A549 (cell line): ENCODE data around the gene CEP89. TPM values are rescaled to one million over a fixed set of nuclear protein-coding genes. Genes with fewer than 3 reads are reported as not detected.

Experiments used
- ATAC-seq, 2 experiments: fragments of 200-7000 bp in 1 of 2; fragments of >200 bp in 1 of 2; cut with Nextera tagmentation in 1 of 2; cut with Tn5 transposase in 1 of 2; 3 replicates each; pipeline versions ENCODE4 v1.8.0 to v1.9.1; 2018 to 2020; ENCODE audit warnings: mild to moderate bottlenecking in 1 of 2, moderate library complexity in 1 of 2
- CTCF ChIA-PET: fragments of 300-600 bp; sonication (Branson Sonifier 250); formaldehyde crosslinking; extraction: SDS; loops from one replicate; lab custom pipeline; 2021; ENCODE audit warnings: antibody characterized with exemption, inconsistent platforms; lab: Yijun Ruan, JAX
- POLR2A ChIA-PET: fragments of 350-600 bp; formaldehyde crosslinking; extraction: SDS; loops from one replicate; lab custom pipeline; 2021; ENCODE audit warnings: antibody characterized with exemption, inconsistent platforms; lab: Yijun Ruan, JAX
- DNase-seq, 2 experiments: peaks; one replicate each; pipeline versions ENCODE4 v3.0.0 to v3.0.0-alpha.2; 2011 to 2016; ENCODE audit warnings: low read depth in 1 of 2, low spot score in 1 of 2
- FAIRE-seq: peaks from 2 replicates; lab custom pipeline; 2011; peaks lifted over from hg19 to GRCh38; lab: Jason Lieb, UNC
- H3K27ac ChIP-seq, 2 experiments: fragments of >200 bp; sonication (Bioruptor Twin); formaldehyde crosslinking; 3 replicates each; pipeline ENCODE4 v1.5.1; 2016 to 2017
- H3K4me1 ChIP-seq: fragments of >200 bp; sonication (Bioruptor Twin); formaldehyde crosslinking; 3 replicates; pipeline ENCODE4 v1.6.1; 2016
- H3K4me2 ChIP-seq: fragments of >200 bp; sonication (Bioruptor Twin); formaldehyde crosslinking; 3 replicates; pipeline ENCODE4 v1.6.1; 2016
- H3K4me3 ChIP-seq: fragments of >200 bp; sonication (Bioruptor Twin); formaldehyde crosslinking; 3 replicates; pipeline ENCODE4 v1.5.1; 2016
- H3K9me3 ChIP-seq: fragments of >200 bp; sonication (Bioruptor Twin); formaldehyde crosslinking; 3 replicates; pipeline ENCODE4 v1.6.1; 2016
- BHLHE40 ChIP-seq: IDR thresholded peaks from 2 replicates; pipeline ENCODE4 v1.6.1; 2012; ENCODE audit warnings: low read depth, low read length, inconsistent platforms
- CHD2 ChIP-seq: fragments of 150-350 bp; IDR thresholded peaks from 2 replicates; pipeline ENCODE4 v1.6.1; 2014; ENCODE audit warnings: low read length; ENCODE audit not compliant: partially characterized antibody
- HDAC2 ChIP-seq: fragments of 200-600 bp; sonication (generic); IDR thresholded peaks from 2 replicates; pipeline ENCODE4 v1.6.1; 2016
- HEYL ChIP-seq: fragments of 250-450 bp; sonication (Bioruptor Pico); IDR thresholded peaks from 2 replicates; pipeline ENCODE4 v1.8.0; 2021; ENCODE audit warnings: mild to moderate bottlenecking, moderate library complexity
- JUN ChIP-seq, 2 experiments: fragments of >200 bp; sonication (Bioruptor Twin); formaldehyde crosslinking; IDR thresholded peaks; 2 replicates in 1 of 2; 3 replicates in 1 of 2; pipeline ENCODE4 v1.6.1; 2016 to 2017
- KDM1A ChIP-seq: fragments of 200-600 bp; sonication (generic); IDR thresholded peaks from 2 replicates; pipeline ENCODE4 v1.6.1; 2016; ENCODE audit warnings: low read depth, mild to moderate bottlenecking
- MYC ChIP-seq: IDR thresholded peaks from 2 replicates; pipeline ENCODE4 v1.6.1; 2012; ENCODE audit warnings: mild to moderate bottlenecking, inconsistent platforms, low read length, improper control_type of control experiment, borderline replicate concordance
- NFE2L2 ChIP-seq: fragments of 150-350 bp; conservative IDR thresholded peaks from 2 replicates; pipeline ENCODE4 v1.6.1; 2014; ENCODE audit warnings: low read length
- NPAS2 ChIP-seq: fragments of 250-450 bp; sonication (Bioruptor Pico); IDR thresholded peaks from 2 replicates; pipeline ENCODE4 v1.8.0; 2022; ENCODE audit warnings: mild to moderate bottlenecking, moderate library complexity, borderline replicate concordance
- RAD21 ChIP-seq, 2 experiments: fragments of >200 bp in 1 of 2; sonication (Bioruptor Twin) in 1 of 2; formaldehyde crosslinking in 1 of 2; IDR thresholded peaks in 1 of 2; conservative IDR thresholded peaks in 1 of 2; 2 replicates in 1 of 2; 3 replicates in 1 of 2; pipeline ENCODE4 v1.6.1; 2012 to 2018; ENCODE audit warnings: inconsistent platforms in 1 of 2
- RCOR1 ChIP-seq: fragments of 150-350 bp; IDR thresholded peaks from 2 replicates; pipeline ENCODE4 v1.6.1; 2014; ENCODE audit warnings: antibody characterized with exemption, low read length, low read depth
- RFX5 ChIP-seq: fragments of 450-650 bp; IDR thresholded peaks from 2 replicates; pipeline ENCODE4 v1.7.1; 2014; ENCODE audit warnings: antibody characterized with exemption, mild to moderate bottlenecking, moderate library complexity
- RNF2 ChIP-seq: fragments of 200-600 bp; sonication (generic); IDR thresholded peaks from 2 replicates; pipeline ENCODE4 v1.6.1; 2016; ENCODE audit warnings: low read depth, mild to moderate bottlenecking, antibody characterized with exemption, moderate library complexity, borderline replicate concordance
- SREBF2 ChIP-seq: fragments of 450-650 bp; IDR thresholded peaks from 2 replicates; pipeline ENCODE4 v1.6.1; 2014; ENCODE audit warnings: mild to moderate bottlenecking, moderate library complexity
- TFCP2L1 ChIP-seq: fragments of 250-450 bp; sonication (Bioruptor Pico); IDR thresholded peaks from 2 replicates; pipeline ENCODE4 v1.5.0; 2021; ENCODE audit warnings: mild to moderate bottlenecking
- TP53 ChIP-seq: fragments of 250-450 bp; sonication (Bioruptor Pico); IDR thresholded peaks from 2 replicates; pipeline ENCODE4 v1.5.0; 2021; ENCODE audit warnings: mild to moderate bottlenecking, moderate library complexity
- ZC3H11A ChIP-seq: fragments of 450-650 bp; IDR thresholded peaks from 2 replicates; pipeline ENCODE4 v1.6.1; 2014; ENCODE audit warnings: antibody characterized with exemption, mild to moderate bottlenecking
- ZFP36 ChIP-seq: fragments of 450-650 bp; IDR thresholded peaks from 2 replicates; pipeline ENCODE4 v1.6.1; 2014; ENCODE audit warnings: borderline replicate concordance; ENCODE audit not compliant: partially characterized antibody
- ZSCAN20 ChIP-seq: fragments of 250-450 bp; sonication (Bioruptor Pico); IDR thresholded peaks from 2 replicates; pipeline ENCODE4 v1.8.0; 2022; ENCODE audit warnings: mild to moderate bottlenecking, moderate library complexity
- WGBS: methylation state at CpG from one replicate; pipeline ENCODE4 v1.1.6; 2017; ENCODE audit errors: missing lambda C conversion rate; 5-methylcytosine and 5-hydroxymethylcytosine counted together
- polyA plus RNA-seq, 4 experiments: library from polyadenylated mRNA; depleted of rRNA in 3 of 4; stranded (reverse); fragments of >200 nt; fragmentation: RNase III in 1 of 4; extraction: RNeasy Plus Mini Kit Qiagen cat#74134 plus additional on column Dnase treatment in 1 of 4; gene quantifications; 2 replicates in 3 of 4; 3 replicates in 1 of 4; pipeline ENCODE4 v1.2.3, GENCODE V29; 2011 to 2017
- TF ChIP-seq, protein P1 (sequence below): fragments of 250-450 bp; sonication (Bioruptor Pico); IDR thresholded peaks from 2 replicates; pipeline ENCODE4 v1.5.0; 2021; ENCODE audit warnings: mild to moderate bottlenecking, moderate library complexity, borderline replicate concordance
- TF ChIP-seq, protein P2 (sequence below): fragments of 150-350 bp; IDR thresholded peaks from 2 replicates; pipeline ENCODE4 v1.6.1; 2014; ENCODE audit warnings: low read depth, mild to moderate bottlenecking, low read length
- TF ChIP-seq, protein P3 (sequence below): fragments of >200 bp; sonication (Bioruptor Twin); formaldehyde crosslinking; IDR thresholded peaks from 3 replicates; pipeline ENCODE4 v1.5.1; 2016
- TF ChIP-seq, protein P4 (sequence below): fragments of 450-650 bp; IDR thresholded peaks from 2 replicates; pipeline ENCODE4 v1.6.1; 2014; ENCODE audit warnings: antibody characterized with exemption
- TF ChIP-seq, protein P5 (sequence below): fragments of 250-450 bp; sonication (Bioruptor Pico); IDR thresholded peaks from 2 replicates; pipeline ENCODE4 v1.5.0; 2020; ENCODE audit warnings: low read depth, mild to moderate bottlenecking, moderate library complexity

Gene CEP89
- polyA plus RNA-seq, 2 of the 4 experiments (the other 2 are of a cell fraction): 31.5 to 41.3 TPM

DNA sequence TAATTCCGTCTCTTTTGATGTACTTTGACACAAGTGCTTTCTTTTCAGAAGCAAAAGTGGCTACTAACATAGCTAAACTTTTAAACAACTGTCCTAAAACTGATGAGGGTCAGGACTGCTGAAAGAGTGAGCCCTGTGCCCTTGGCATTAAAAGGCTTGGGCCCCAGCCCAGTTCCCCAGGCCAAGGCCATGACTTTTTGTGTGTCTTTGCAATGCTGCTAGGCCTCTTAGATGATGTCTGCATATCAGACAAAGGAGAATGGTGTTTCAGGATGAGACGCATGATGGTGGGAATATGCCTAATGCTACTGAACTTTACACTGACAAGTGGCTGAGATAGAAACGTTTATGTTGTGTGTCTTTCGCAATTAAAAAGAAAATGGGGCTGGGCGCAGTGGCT is 140.1 kb downstream of the CEP89 start (continued):
- TF ChIP-seq HDAC2 (no peak), CHD2 (no peak), ZFP36 (no peak), ZSCAN20 (CRISPR knock-in tag) (no peak), NFE2L2 (no peak), KDM1A (no peak)
- TF ChIP-seq, all 56 proteins: peak for 0

DNA sequence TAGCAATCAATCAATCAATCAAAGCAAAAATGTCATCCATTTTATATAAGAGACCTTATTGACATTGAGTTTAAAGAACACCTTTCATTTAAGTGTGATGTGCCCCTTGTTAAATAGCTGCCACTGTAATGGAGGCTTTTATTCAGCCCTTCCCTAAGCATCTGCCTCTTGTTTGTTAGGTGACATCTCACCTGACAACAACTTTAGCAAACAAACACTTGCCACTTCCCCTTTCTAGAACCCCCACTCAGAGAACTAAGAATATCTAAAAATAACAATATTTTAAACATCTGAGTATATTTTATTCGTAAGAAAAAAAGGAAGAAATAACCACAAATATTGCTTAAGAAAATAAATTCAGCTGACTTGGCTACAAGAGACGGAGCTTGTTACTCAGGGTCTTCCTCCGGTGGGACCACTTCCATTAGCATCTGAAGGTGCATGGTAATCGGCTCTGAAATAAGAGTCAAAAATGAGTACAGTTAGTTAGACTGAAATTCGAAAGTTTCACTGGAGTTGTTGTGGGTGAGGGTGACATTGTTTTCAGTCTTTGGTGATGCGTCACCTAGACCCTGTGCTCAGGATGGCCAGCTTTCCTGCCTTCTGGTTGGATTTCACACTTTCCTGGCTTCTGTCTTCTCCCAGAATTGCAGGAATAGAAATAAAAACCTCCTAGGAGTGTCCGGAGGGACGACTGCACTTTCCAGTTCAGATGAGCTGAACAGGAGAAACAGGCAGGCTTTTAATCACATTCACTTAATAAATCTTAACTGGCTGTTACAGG is 141.3 kb downstream of the CEP89 start:
- no peak for DNase-seq
- CTCF ChIA-PET: interaction anchor here (1.0 to 1.6 kb wide), 2 partner anchors 12 kb away, joined by 3 to 4 read pairs; no protein-coding TSS in a partner anchor
- ATAC-seq: peak in 1 of 2 experiments; percentile 17; a peak in 1 of 6 replicates
- H3K4me2 ChIP-seq: no peak overlapping the region
- WGBS: 57% methylated on average over 8 of the region's 8 CpGs
- no peaks in the 10 kb centered on the region for H3K4me1 ChIP-seq
- no peak overlapping the region for H3K27ac ChIP-seq
- no peak overlapping the region for H3K4me3 ChIP-seq
- POLR2A ChIA-PET: no interaction called here
- peak; percentile 92 for FAIRE-seq
- H3K9me3 ChIP-seq: no peaks in the 10 kb centered on the region
- TF ChIP-seq TP53 (CRISPR knock-in tag): no peak
- TF ChIP-seq, protein P1, sequence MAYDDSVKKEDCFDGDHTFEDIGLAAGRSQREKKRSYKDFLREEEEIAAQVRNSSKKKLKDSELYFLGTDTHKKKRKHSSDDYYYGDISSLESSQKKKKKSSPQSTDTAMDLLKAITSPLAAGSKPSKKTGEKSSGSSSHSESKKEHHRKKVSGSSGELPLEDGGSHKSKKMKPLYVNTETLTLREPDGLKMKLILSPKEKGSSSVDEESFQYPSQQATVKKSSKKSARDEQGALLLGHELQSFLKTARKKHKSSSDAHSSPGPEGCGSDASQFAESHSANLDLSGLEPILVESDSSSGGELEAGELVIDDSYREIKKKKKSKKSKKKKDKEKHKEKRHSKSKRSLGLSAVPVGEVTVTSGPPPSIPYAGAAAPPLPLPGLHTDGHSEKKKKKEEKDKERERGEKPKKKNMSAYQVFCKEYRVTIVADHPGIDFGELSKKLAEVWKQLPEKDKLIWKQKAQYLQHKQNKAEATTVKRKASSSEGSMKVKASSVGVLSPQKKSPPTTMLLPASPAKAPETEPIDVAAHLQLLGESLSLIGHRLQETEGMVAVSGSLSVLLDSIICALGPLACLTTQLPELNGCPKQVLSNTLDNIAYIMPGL (CRISPR knock-in tag): no peak
- no peak for TF ChIP-seq NPAS2 (CRISPR knock-in tag)
- TF ChIP-seq ZSCAN20 (CRISPR knock-in tag): no peak
- TF ChIP-seq SREBF2: no peak
- no peak for TF ChIP-seq RCOR1
- TF ChIP-seq RFX5: no peak
- TF ChIP-seq JUN (IDR thresholded peaks at IDR 0.05): no peak
- no peak for TF ChIP-seq RNF2
- no peak for TF ChIP-seq HEYL (CRISPR knock-in tag)
- TF ChIP-seq MYC: no peak
- TF ChIP-seq ZC3H11A: no peak
- TF ChIP-seq, protein P2, sequence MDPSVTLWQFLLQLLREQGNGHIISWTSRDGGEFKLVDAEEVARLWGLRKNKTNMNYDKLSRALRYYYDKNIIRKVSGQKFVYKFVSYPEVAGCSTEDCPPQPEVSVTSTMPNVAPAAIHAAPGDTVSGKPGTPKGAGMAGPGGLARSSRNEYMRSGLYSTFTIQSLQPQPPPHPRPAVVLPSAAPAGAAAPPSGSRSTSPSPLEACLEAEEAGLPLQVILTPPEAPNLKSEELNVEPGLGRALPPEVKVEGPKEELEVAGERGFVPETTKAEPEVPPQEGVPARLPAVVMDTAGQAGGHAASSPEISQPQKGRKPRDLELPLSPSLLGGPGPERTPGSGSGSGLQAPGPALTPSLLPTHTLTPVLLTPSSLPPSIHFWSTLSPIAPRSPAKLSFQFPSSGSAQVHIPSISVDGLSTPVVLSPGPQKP: no peak

DNA sequence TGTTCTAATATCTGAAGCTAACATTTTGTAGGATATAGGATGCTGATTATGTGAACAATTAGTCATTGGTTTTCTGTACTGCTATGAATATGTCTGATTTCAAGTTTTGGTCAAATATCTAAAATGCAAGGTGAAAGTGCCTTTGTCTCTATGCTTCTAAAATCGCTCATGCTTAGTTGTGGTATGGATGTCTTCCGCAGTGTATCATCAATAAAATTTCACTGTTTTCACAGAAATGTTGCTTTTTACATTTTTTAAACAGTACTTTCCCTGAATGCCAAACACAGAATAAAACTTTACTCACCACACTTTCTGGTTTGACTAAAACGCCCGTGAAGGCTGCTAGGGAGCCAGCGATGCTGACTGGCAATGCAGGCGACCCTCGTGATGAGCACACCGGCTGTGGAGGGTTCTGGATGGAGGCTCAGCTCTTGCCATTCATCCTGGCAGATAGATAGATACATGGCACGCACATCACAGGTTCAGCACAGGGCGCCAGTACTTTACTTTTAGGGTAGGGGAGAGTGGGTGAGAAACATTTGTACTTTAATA is 142.3 kb downstream of the CEP89 start:
- ChIA-PET CTCF (interaction anchor here (0.6 to 1.6 kb wide), 3 partner anchors 11 to 146 kb away, joined by 3 to 4 read pairs (median 4); no protein-coding TSS in a partner anchor), POLR2A (no interaction called here)
- WGBS: 67% methylated on average over 10 of the region's 10 CpGs
- H3K9me3 ChIP-seq: no peaks in the 10 kb centered on the region
- H3K4me2 ChIP-seq: no peak overlapping the region
- TF ChIP-seq BHLHE40 (no peak), RAD21 (conservative IDR thresholded peaks at IDR 0.05 in 1 of 2, IDR thresholded peaks at IDR 0.05 in 1 of 2) (no peak), ZSCAN20 (CRISPR knock-in tag) (no peak), RCOR1 (no peak), HDAC2 (no peak), TFCP2L1 (CRISPR knock-in tag) (no peak), NPAS2 (CRISPR knock-in tag) (no peak)
- TF ChIP-seq, protein P3, sequence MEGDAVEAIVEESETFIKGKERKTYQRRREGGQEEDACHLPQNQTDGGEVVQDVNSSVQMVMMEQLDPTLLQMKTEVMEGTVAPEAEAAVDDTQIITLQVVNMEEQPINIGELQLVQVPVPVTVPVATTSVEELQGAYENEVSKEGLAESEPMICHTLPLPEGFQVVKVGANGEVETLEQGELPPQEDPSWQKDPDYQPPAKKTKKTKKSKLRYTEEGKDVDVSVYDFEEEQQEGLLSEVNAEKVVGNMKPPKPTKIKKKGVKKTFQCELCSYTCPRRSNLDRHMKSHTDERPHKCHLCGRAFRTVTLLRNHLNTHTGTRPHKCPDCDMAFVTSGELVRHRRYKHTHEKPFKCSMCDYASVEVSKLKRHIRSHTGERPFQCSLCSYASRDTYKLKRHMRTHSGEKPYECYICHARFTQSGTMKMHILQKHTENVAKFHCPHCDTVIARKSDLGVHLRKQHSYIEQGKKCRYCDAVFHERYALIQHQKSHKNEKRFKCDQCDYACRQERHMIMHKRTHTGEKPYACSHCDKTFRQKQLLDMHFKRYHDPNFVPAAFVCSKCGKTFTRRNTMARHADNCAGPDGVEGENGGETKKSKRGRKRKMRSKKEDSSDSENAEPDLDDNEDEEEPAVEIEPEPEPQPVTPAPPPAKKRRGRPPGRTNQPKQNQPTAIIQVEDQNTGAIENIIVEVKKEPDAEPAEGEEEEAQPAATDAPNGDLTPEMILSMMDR: no peak
- TF ChIP-seq, protein P4, sequence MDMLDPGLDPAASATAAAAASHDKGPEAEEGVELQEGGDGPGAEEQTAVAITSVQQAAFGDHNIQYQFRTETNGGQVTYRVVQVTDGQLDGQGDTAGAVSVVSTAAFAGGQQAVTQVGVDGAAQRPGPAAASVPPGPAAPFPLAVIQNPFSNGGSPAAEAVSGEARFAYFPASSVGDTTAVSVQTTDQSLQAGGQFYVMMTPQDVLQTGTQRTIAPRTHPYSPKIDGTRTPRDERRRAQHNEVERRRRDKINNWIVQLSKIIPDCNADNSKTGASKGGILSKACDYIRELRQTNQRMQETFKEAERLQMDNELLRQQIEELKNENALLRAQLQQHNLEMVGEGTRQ: no peak
- TF ChIP-seq, protein P5, sequence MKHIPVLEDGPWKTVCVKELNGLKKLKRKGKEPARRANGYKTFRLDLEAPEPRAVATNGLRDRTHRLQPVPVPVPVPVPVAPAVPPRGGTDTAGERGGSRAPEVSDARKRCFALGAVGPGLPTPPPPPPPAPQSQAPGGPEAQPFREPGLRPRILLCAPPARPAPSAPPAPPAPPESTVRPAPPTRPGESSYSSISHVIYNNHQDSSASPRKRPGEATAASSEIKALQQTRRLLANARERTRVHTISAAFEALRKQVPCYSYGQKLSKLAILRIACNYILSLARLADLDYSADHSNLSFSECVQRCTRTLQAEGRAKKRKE (CRISPR knock-in tag): no peak
- H3K27ac ChIP-seq: no peak overlapping the region
- H3K4me1 ChIP-seq: no peaks in the 10 kb centered on the region
- DNase-seq (no peak), ATAC-seq (no peak), FAIRE-seq (peak; percentile 90)
- H3K4me3 ChIP-seq: no peak overlapping the region
